Measurements from ENCODE around the gene TMEM116.
"Not testable (repeated sequence)": the region's sequence is repeated elsewhere in the genome, so short reads cannot be mapped to it uniquely, and the experiment has no call there.

TMEM116 gene

GRCh38 chr12:112012775-112013600 lies at the start of gene TMEM116, which contains the start of gene ERP29:
TMEM116 (minus strand) TSS chr12:112013165; CDS start chr12:112005270, 7,895 bp downstream.
ERP29 (plus strand) TSS chr12:112013426; CDS start chr12:112013466, 40 bp downstream.
- TF ChIP-seq CTCF (IDR thresholded peaks at IDR 0.05) = peak; percentile 78 to 80
- Histone ChIP-seq H3K36me3 (peaks cover 0 to 13% (median 2%) of the 10 kb centered on the region in 3 donors), H3K4me3 (peak within 1 kb of the TSS; percentile 72 to 86), H3K4me1 (peaks cover 5 to 35% (median 25%) of the 10 kb centered on the region in 4 donors), H3K27me3 (no peaks in the 10 kb centered on the region), H3K9me3 (no peaks in the 10 kb centered on the region), H3K27ac (peak within 1 kb of the TSS; percentile 94 to 97)
- intact Hi-C loops (cut with DNase I; ENCODE audit: low total_unique reads) = loop anchor here (5.0 kb wide), 2 partner anchors 76 to 171 kb away; partner anchors contain the start of gene MAPKAPK5
- DNase-seq = peak; percentile 100

- Histone ChIP-seq H3K4me1 (no peaks in the 10 kb centered on the region), H3K27me3 (no peaks in the 10 kb centered on the region), H3K36me3 (peaks cover 58 to 98% (median 88%) of the 10 kb centered on the region in 3 donors), H3K9me3 (no peaks in the 10 kb centered on the region), H3K4me3 (no peak overlapping the region), H3K27ac (no peak overlapping the region)
- intact Hi-C loops (cut with DNase I; ENCODE audit: low total_unique reads) = no loop called here
- DNase-seq = no peak
- no peak for TF ChIP-seq CTCF (IDR thresholded peaks at IDR 0.05)
These were observed 48.2 kb upstream of the TMEM116 start for GRCh38 chr12:112061137-112061536.

- Histone ChIP-seq H3K36me3 (peaks cover 65 to 100% (median 76%) of the 10 kb centered on the region in 3 donors), H3K4me3 (no peak overlapping the region), H3K4me1 (no peaks in the 10 kb centered on the region), H3K9me3 (no peaks in the 10 kb centered on the region), H3K27me3 (no peaks in the 10 kb centered on the region), H3K27ac (no peak overlapping the region)
- no peak for TF ChIP-seq CTCF (IDR thresholded peaks at IDR 0.05)
- no peak for DNase-seq
- intact Hi-C loops (cut with DNase I; ENCODE audit: low total_unique reads) = no loop called here
These were observed 36.4 kb upstream of the TMEM116 start for GRCh38 chr12:112049351-112049750.

- Histone ChIP-seq H3K36me3 (peaks cover 73 to 100% (median 78%) of the 10 kb centered on the region in 3 donors), H3K27ac (no peak overlapping the region), H3K9me3 (no peaks in the 10 kb centered on the region), H3K4me1 (no peaks in the 10 kb centered on the region), H3K27me3 (no peaks in the 10 kb centered on the region), H3K4me3 (no peak overlapping the region)
- no peak for DNase-seq
- no peak for TF ChIP-seq CTCF (IDR thresholded peaks at IDR 0.05)
- intact Hi-C loops (cut with DNase I; ENCODE audit: low total_unique reads) = no loop called here
These were observed 33.0 kb upstream of the TMEM116 start for GRCh38 chr12:112046003-112046402.

- intact Hi-C loops (cut with DNase I; ENCODE audit: low total_unique reads); H3K4me3 ChIP-seq: not testable (repeated sequence)
- peaks cover 71 to 90% (median 80%) of the 10 kb centered on the region in 3 donors for H3K36me3 ChIP-seq
These were observed 23.6 kb upstream of the TMEM116 start for GRCh38 chr12:112036614-112037013.

GRCh38 chr12:112035219-112035785 lies 22.3 kb upstream of the TMEM116 start:
- DNase-seq = no peak
- H3K27me3 ChIP-seq = no peaks in the 10 kb centered on the region
- no peaks in the 10 kb centered on the region for H3K9me3 ChIP-seq
- H3K4me1 ChIP-seq = no peaks in the 10 kb centered on the region
- H3K36me3 ChIP-seq = peaks cover 71 to 87% (median 80%) of the 10 kb centered on the region in 3 donors
- intact Hi-C loops (cut with DNase I; ENCODE audit: low total_unique reads) = no loop called here
- H3K27ac ChIP-seq = no peak overlapping the region
- no peak for TF ChIP-seq CTCF (IDR thresholded peaks at IDR 0.05)
- no peak overlapping the region for H3K4me3 ChIP-seq

More at GRCh38 chr12:112036614-112037013, 23.6 kb upstream of the TMEM116 start:
- not testable (repeated sequence) for H3K9me3 ChIP-seq, DNase-seq, H3K4me1 ChIP-seq, H3K27me3 ChIP-seq, H3K27ac ChIP-seq

Data from tibial artery (tissue), 4 donors.